Spinal cord (tissue), 10 donors: Measurements from ENCODE around the gene CREBZF. TPM values are rescaled to one million over a fixed set of nuclear protein-coding genes. Genes with fewer than 3 reads are reported as not detected.

Source experiments
- DNase-seq, 6 donors: peaks; one replicate each; pipeline versions ENCODE4 v3.0.0 to v3.0.0-alpha.2; 2013 to 2015; ENCODE audit warnings: low spot score in 6 of 6, low read depth in 4 of 6
- H3K27ac ChIP-seq: one replicate; pipeline ENCODE4 v1.5.1; 2013; ENCODE audit warnings: low read depth, low read length, control low read depth
- H3K27me3 ChIP-seq: one replicate; pipeline ENCODE4 v1.6.1; 2013; ENCODE audit warnings: low read length; ENCODE audit not compliant: control insufficient read depth, insufficient read depth
- H3K36me3 ChIP-seq: one replicate; pipeline ENCODE4 v1.6.1; 2013; ENCODE audit warnings: low read length; ENCODE audit not compliant: control insufficient read depth, insufficient read depth
- H3K4me1 ChIP-seq: one replicate; pipeline ENCODE4 v1.6.1; 2013; ENCODE audit warnings: low read length; ENCODE audit not compliant: control insufficient read depth, insufficient read depth
- H3K4me3 ChIP-seq: one replicate; pipeline ENCODE4 v1.5.1; 2013; ENCODE audit warnings: low read depth, low read length, control low read depth
- H3K9me3 ChIP-seq: one replicate; pipeline ENCODE4 v1.6.1; 2013; ENCODE audit warnings: low read length; ENCODE audit not compliant: control insufficient read depth, insufficient read depth
- WGBS: methylation state at CpG from one replicate; pipeline ENCODE4 v1.1.5; 2013; ENCODE audit warnings: missing lambda C conversion rate; ENCODE audit not compliant: insufficient coverage; 5-methylcytosine and 5-hydroxymethylcytosine counted together
- polyA plus RNA-seq, 2 donors: library from polyadenylated mRNA; unstranded; fragments of 120-200 nt; gene quantifications; one replicate each; pipeline ENCODE4 v1.2.1, GENCODE V29; 2013; ENCODE audit not compliant: insufficient read length in 2 of 2
- total RNA-seq, 2 donors: library from RNA; depleted of rRNA in 1 of 2; stranded (reverse); fragments of 120-200 nt in 1 of 2; fragments of >200 nt in 1 of 2; gene quantifications; one replicate each; pipeline versions ENCODE4 v1.2.3 to v1.2.4, GENCODE V29; 2013 to 2014
- donor health status: healthy.

The CREBZF gene
- total and polyA plus RNA-seq, 4 donors, result 48.5 to 79.5 (median 70.3) TPM

GRCh38 chr11:85697747-85698146, 32.8 kb upstream of the CREBZF start:
- Histone ChIP-seq H3K27me3 (no peaks in the 10 kb centered on the region), H3K9me3 (no peaks in the 10 kb centered on the region), H3K4me3 (no peak overlapping the region), H3K4me1 (no peaks in the 10 kb centered on the region), H3K27ac (no peak overlapping the region), H3K36me3 (peaks cover 2% of the 10 kb centered on the region)
- DNase-seq, result no peak
- WGBS, result no CpG with 5 or more reads among the region's 2 CpGs

DNA sequence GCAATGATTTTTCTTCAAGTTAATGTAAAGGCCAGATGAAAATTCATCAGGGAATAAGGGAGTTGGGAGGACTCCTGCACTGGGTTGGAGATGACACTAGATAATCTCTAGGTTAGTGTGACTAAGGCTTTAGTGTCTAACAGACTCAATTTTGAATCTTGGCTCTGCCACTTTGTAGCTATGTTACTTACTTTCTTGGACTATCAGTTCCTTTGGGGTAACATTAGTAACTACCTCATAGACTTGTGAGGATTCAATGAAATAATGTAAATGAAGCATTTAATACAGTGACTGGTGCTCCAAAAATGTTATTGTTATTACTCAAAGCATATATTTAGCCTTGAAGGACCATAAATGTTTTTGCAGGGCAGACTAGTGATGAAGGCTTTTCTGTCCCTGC, 30.6 kb upstream of the CREBZF start:
- Histone ChIP-seq H3K36me3 (peaks cover 4% of the 10 kb centered on the region), H3K9me3 (no peaks in the 10 kb centered on the region), H3K27ac (no peak overlapping the region), H3K27me3 (no peaks in the 10 kb centered on the region), H3K4me3 (no peak overlapping the region), H3K4me1 (no peaks in the 10 kb centered on the region)
- DNase-seq, result no peak

DNA sequence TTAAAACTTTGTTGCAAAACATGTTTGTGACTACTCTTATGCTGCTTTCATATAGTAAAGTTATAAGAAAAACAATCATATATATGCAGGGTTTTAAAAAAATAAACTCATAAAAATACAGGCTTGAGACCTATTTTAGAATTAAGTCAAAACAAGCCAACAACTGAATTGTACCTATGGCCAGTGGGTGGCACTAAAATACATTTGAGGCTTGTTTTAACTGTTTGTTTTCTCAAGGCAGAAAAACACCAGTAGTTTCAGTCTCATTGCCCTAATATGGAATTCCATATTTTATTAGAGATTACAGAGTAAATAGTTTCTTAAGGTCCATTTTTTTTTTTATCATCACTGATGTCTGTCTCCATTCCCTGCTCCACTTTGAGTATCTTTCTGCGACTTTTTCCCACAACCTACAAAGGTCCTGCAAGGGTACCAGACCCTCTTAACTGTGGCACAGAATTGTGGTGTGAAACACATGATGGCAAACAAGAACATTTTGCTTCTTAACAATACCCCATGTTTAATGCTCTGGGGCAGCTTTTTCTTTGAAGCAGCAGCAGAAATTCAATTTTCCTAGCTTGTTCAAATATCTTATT, 29.6 kb upstream of the CREBZF start:
- WGBS, result no CpG with 5 or more reads among the region's 1 CpG
- DNase-seq, result peak in 2 of 6 donors; percentile 62 to 86
- peaks cover 4% of the 10 kb centered on the region for H3K36me3 ChIP-seq
- no peaks in the 10 kb centered on the region for H3K9me3 ChIP-seq
- no peak overlapping the region for H3K27ac ChIP-seq
- H3K4me3 ChIP-seq, result no peak overlapping the region
- H3K27me3 ChIP-seq, result no peaks in the 10 kb centered on the region
- H3K4me1 ChIP-seq, result no peaks in the 10 kb centered on the region

- peak within 1 kb of the TSS; percentile 28 for H3K4me3 ChIP-seq
- H3K27ac ChIP-seq, result peak within 1 kb of the TSS; percentile 73
Observed at GRCh38 chr11:85685820-85686459, 21.0 kb upstream of the CREBZF start, which contains the start of gene CCDC89. TSS of gene CCDC89 (minus strand) at chr11:85686195. CDS start at chr11:85686130, 65 bp downstream.

DNA sequence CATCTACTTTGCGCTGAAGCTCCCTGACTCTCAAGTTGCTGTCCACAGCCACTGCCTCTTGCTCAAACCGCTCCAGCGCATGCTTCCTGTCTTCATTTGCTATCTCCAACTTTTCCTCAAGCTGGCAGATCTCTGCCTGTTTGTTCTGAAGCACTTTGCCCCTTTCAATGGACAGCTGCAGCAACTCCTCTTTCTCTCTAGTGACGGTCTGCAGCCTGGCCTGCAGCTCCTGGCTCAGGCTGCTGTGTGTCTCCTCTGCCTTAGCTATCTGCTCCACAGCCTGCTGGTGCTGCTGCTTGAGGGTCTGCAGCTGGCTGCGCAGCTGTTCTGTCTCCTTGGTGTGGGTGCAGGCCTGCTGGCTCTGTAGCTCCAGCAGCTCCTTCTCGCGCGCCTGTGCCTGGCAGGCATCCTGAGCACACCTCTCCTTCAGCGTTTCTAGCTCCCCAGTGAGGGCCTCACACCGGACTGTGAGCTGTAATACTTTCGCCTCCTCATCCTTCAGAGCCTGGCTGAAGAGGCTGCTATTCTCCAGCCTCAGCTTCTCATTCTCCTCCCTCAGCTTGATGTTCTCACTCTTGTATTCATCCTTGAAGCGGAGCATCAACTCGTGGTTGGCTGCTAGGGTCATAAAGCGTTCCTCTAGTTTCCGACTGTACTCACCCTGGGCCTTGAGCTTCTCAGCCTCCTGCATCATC, 20.3 kb upstream of the CREBZF start:
- Histone ChIP-seq H3K4me3 (peak overlapping the region; percentile 28), H3K36me3 (no peaks in the 10 kb centered on the region), H3K27ac (peak overlapping the region; percentile 73), H3K27me3 (no peaks in the 10 kb centered on the region), H3K4me1 (peaks cover 11% of the 10 kb centered on the region), H3K9me3 (no peaks in the 10 kb centered on the region)
- peak in 1 of 6 donors; percentile 9 for DNase-seq
- WGBS, result 79% methylated on average over 15 of the region's 15 CpGs

More at GRCh38 chr11:85685820-85686459, 21.0 kb upstream of the CREBZF start, which contains the start of gene CCDC89:
- DNase-seq, result peak in 4 of 6 donors; percentile 51 to 90 (median 70)
- H3K27me3 ChIP-seq, result no peaks in the 10 kb centered on the region
- no peaks in the 10 kb centered on the region for H3K9me3 ChIP-seq
- H3K36me3 ChIP-seq, result no peaks in the 10 kb centered on the region
- peaks cover 11% of the 10 kb centered on the region for H3K4me1 ChIP-seq
- 43% methylated on average over 11 of the region's 13 CpGs for WGBS

- H3K27ac ChIP-seq, result no peak overlapping the region
- DNase-seq, result peak in 5 of 6 donors; percentile 58 to 95 (median 75)
Observed at GRCh38 chr11:85682330-85683305, 17.7 kb upstream of the CREBZF start.

GRCh38 chr11:85680897-85681296, 16.0 kb upstream of the CREBZF start:
- no peaks in the 10 kb centered on the region for H3K27me3 ChIP-seq
- H3K9me3 ChIP-seq, result no peaks in the 10 kb centered on the region
- H3K4me1 ChIP-seq, result peaks cover 11% of the 10 kb centered on the region
- no peak overlapping the region for H3K27ac ChIP-seq
- 20% methylated on average over 1 of the region's 1 CpG for WGBS
- no peak for DNase-seq
- no peaks in the 10 kb centered on the region for H3K36me3 ChIP-seq
- no peak overlapping the region for H3K4me3 ChIP-seq

More at GRCh38 chr11:85682330-85683305, 17.7 kb upstream of the CREBZF start:
- H3K4me3 ChIP-seq, result peak overlapping the region; percentile 64
- no peaks in the 10 kb centered on the region for H3K9me3 ChIP-seq
- peaks cover 11% of the 10 kb centered on the region for H3K4me1 ChIP-seq
- 33% methylated on average over 40 of the region's 43 CpGs for WGBS
- no peaks in the 10 kb centered on the region for H3K36me3 ChIP-seq
- H3K27me3 ChIP-seq, result no peaks in the 10 kb centered on the region

DNA sequence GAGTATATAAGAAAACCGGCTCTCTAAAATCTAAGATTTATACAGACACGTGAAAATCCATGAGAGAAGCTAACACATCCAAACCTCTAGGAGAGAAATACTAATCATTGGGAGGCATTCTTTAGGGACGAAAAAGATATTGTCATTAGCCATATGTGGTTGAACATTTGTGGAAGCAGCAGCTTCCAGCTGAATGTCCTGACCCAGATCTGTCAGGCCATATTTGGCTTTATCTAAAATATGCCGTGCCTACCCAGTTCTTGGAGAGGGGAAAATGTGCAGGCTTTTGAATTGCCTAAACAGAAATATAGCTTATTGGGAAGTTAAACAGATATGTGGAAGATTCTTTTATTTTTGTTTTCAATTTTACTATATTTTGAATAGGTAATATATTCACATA, 14.6 kb upstream of the CREBZF start:
- H3K36me3 ChIP-seq, result no peaks in the 10 kb centered on the region
- no peaks in the 10 kb centered on the region for H3K9me3 ChIP-seq
- no peak overlapping the region for H3K4me3 ChIP-seq
- no peak overlapping the region for H3K27ac ChIP-seq
- 100% methylated on average over 1 of the region's 4 CpGs for WGBS
- no peaks in the 10 kb centered on the region for H3K27me3 ChIP-seq
- no peaks in the 10 kb centered on the region for H3K4me1 ChIP-seq
- no peak for DNase-seq

GRCh38 chr11:85673393-85673792, 8.5 kb upstream of the CREBZF start:
- Histone ChIP-seq H3K9me3 (no peaks in the 10 kb centered on the region), H3K27ac (no peak overlapping the region), H3K36me3 (no peaks in the 10 kb centered on the region), H3K4me1 (no peaks in the 10 kb centered on the region), H3K4me3 (no peak overlapping the region), H3K27me3 (no peaks in the 10 kb centered on the region)
- DNase-seq, result no peak
- 100% methylated on average over 1 of the region's 3 CpGs for WGBS
